Measurements from ENCODE around the gene AOPEP. TPM values are rescaled to one million over a fixed set of nuclear protein-coding genes. Genes with fewer than 3 reads are reported as not detected.

Gene AOPEP
- total RNA-seq, 4 donors from 2014 or later = 56.5 to 160 (median 103) TPM

- H3K4me1 ChIP-seq = peaks cover under 1 to 26% of the 10 kb centered on the region in 2 donors
- no peak overlapping the region for H3K4me3 ChIP-seq
- DNase-seq = no peak
- H3K27me3 ChIP-seq = no peaks in the 10 kb centered on the region
- H3K36me3 ChIP-seq = no peaks in the 10 kb centered on the region
- TF ChIP-seq POLR2A (IDR thresholded peaks at IDR 0.05) (no peak), CTCF (IDR thresholded peaks at IDR 0.05 in 4 of 5, conservative IDR thresholded peaks at IDR 0.05 in 1 of 5) (no peak)
- H3K9me3 ChIP-seq = no peaks in the 10 kb centered on the region
- ATAC-seq = no peak
- intact Hi-C loops (cut with DNase I; ENCODE audit: low total_unique reads) = no loop called here
- H3K27ac ChIP-seq = no peak overlapping the region
- in situ Hi-C loops (cut with MboI; ENCODE audit: low sequenced_read_pairs in 4 of 4) = no loop called here
These were observed 208.4 kb downstream of the AOPEP start for GRCh38 chr9:94934816-94935328.

GRCh38 chr9:94935396-94935795, 208.9 kb downstream of the AOPEP start:
- intact Hi-C loops (cut with DNase I; ENCODE audit: low total_unique reads) = no loop called here
- Histone ChIP-seq H3K27me3 (no peaks in the 10 kb centered on the region), H3K27ac (no peak overlapping the region), H3K4me3 (no peak overlapping the region), H3K9me3 (no peaks in the 10 kb centered on the region), H3K36me3 (no peaks in the 10 kb centered on the region), H3K4me1 (peaks cover 6 to 20% of the 10 kb centered on the region in 2 donors)
- no peak for ATAC-seq
- in situ Hi-C loops (cut with MboI; ENCODE audit: low sequenced_read_pairs in 4 of 4) = no loop called here
- DNase-seq = no peak
- TF ChIP-seq POLR2A (IDR thresholded peaks at IDR 0.05) (no peak), CTCF (IDR thresholded peaks at IDR 0.05 in 4 of 5, conservative IDR thresholded peaks at IDR 0.05 in 1 of 5) (no peak)

- intact Hi-C loops (cut with DNase I; ENCODE audit: low total_unique reads) (no loop called here), in situ Hi-C loops (cut with MboI; ENCODE audit: low sequenced_read_pairs in 4 of 4) (no loop called here)
- Histone ChIP-seq H3K27me3 (no peaks in the 10 kb centered on the region), H3K4me3 (no peak overlapping the region), H3K36me3 (no peaks in the 10 kb centered on the region), H3K4me1 (peaks cover 12 to 27% of the 10 kb centered on the region in 2 donors), H3K9me3 (no peaks in the 10 kb centered on the region), H3K27ac (no peak overlapping the region)
- TF ChIP-seq CTCF (IDR thresholded peaks at IDR 0.05 in 4 of 5, conservative IDR thresholded peaks at IDR 0.05 in 1 of 5) (no peak), POLR2A (IDR thresholded peaks at IDR 0.05) (no peak)
- DNase-seq (no peak), ATAC-seq (no peak)
These were observed 209.9 kb downstream of the AOPEP start for GRCh38 chr9:94936419-94936818.

GRCh38 chr9:94937214-94937903, 210.9 kb downstream of the AOPEP start:
- TF ChIP-seq POLR2A (IDR thresholded peaks at IDR 0.05) (no peak), CTCF (IDR thresholded peaks at IDR 0.05 in 4 of 5, conservative IDR thresholded peaks at IDR 0.05 in 1 of 5) (no peak)
- intact Hi-C loops (cut with DNase I; ENCODE audit: low total_unique reads) = no loop called here
- DNase-seq (no peak), ATAC-seq (peak; percentile 66 to 72)
- in situ Hi-C loops (cut with MboI; ENCODE audit: low sequenced_read_pairs in 4 of 4) = no loop called here
- H3K4me1 ChIP-seq = peaks cover 18 to 33% of the 10 kb centered on the region in 2 donors
- H3K36me3 ChIP-seq = no peaks in the 10 kb centered on the region
- H3K27me3 ChIP-seq = no peaks in the 10 kb centered on the region
- H3K9me3 ChIP-seq = no peaks in the 10 kb centered on the region
- no peak overlapping the region for H3K4me3 ChIP-seq
- peak overlapping the region in 3 of 4 donors; percentile 39 to 58 (median 43) for H3K27ac ChIP-seq
